GM23338 (cell line): ENCODE results near the gene NYAP2.

Source experiments
- CREB1 ChIP-seq: fragments of 250-450 bp; sonication (Bioruptor Pico); IDR thresholded peaks from 2 replicates; pipeline ENCODE4 v1.5.0; 2020; ENCODE audit warnings: low read depth, mild to moderate bottlenecking, moderate library complexity
- CTCF ChIP-seq, 2 experiments: fragments of 200-600 bp in 1 of 2; sonication (generic) in 1 of 2; conservative IDR thresholded peaks; 2 replicates each; pipeline versions ENCODE4 v1.5.1 to v1.6.1; 2016 to 2017; ENCODE audit warnings: antibody characterized with exemption in 2 of 2, low read depth in 2 of 2, mild to moderate bottlenecking in 2 of 2, moderate library complexity in 1 of 2
- EZH2 ChIP-seq: fragments of 200-600 bp; sonication (generic); IDR thresholded peaks from one replicate; pipeline ENCODE4 v1.8.0; 2017; ENCODE audit warnings: antibody characterized with exemption, mild to moderate bottlenecking, low read depth; ENCODE audit not compliant: unreplicated experiment
- EZH2phosphoT487 ChIP-seq: fragments of 200-600 bp; sonication (generic); IDR thresholded peaks from one replicate; pipeline ENCODE4 v1.8.1; 2018; ENCODE audit warnings: antibody characterized with exemption; ENCODE audit not compliant: unreplicated experiment
- POLR2AphosphoS5 ChIP-seq: IDR thresholded peaks from 2 replicates; pipeline ENCODE4 v1.6.1; 2016; ENCODE audit warnings: antibody characterized with exemption, low read depth
- REST ChIP-seq: IDR thresholded peaks from one replicate; pipeline ENCODE4 v1.6.1; 2018; ENCODE audit warnings: antibody characterized with exemption; ENCODE audit not compliant: unreplicated experiment
- ZNF114 ChIP-seq: fragments of 250-450 bp; sonication (Bioruptor Pico); IDR thresholded peaks from 2 replicates; pipeline ENCODE4 v1.5.0; 2020; ENCODE audit warnings: mild to moderate bottlenecking, moderate library complexity

GRCh38 chr2:225608136-225608535 lies 208.6 kb downstream of the NYAP2 start:
- no peak for TF ChIP-seq CTCF (conservative IDR thresholded peaks at IDR 0.05; ENCODE audit: low read depth in 2 of 2)
- no peak for TF ChIP-seq EZH2
- no peak for TF ChIP-seq ZNF114 (CRISPR knock-in tag)
- TF ChIP-seq POLR2AphosphoS5, result no peak
- TF ChIP-seq REST, result no peak
- no peak for TF ChIP-seq CREB1 (CRISPR knock-in tag)
- no peak for TF ChIP-seq EZH2phosphoT487
